Measurements from ENCODE around the gene PCK2. TPM values are rescaled to one million over a fixed set of nuclear protein-coding genes. Genes with fewer than 3 reads are reported as not detected.

The PCK2 gene
- total RNA-seq, 1 experiment from 2014 or later, result 16.8 TPM

GRCh38 chr14:24093207-24093900, 757 bp upstream of the PCK2 start:
- TF ChIP-seq CTCF (conservative IDR thresholded peaks at IDR 0.05; ENCODE audit: low read depth, low read length), result no peak
- no peak for TF ChIP-seq EZH2 (IDR thresholded peaks at IDR 0.05; ENCODE audit: borderline replicate concordance, low read depth, low read length, poor library complexity, severe bottlenecking)

GRCh38 chr14:24094841-24095270, 745 bp downstream of the PCK2 start:
- POLR2A ChIA-PET (ENCODE audit: low non-redundant PET), result interaction anchor here (1.0 to 2.2 kb wide), 2 partner anchors 20 to 148 kb away, joined by 3 to 13 read pairs; partner anchors contain the start of genes DCAF11, NRL and TINF2
- BruUV-seq (replicated peaks), result no TSS peak
- no peak for DNase-seq (ENCODE audit: low spot score)
- Histone ChIP-seq H3K27ac (ENCODE audit: low read depth, low read length, poor library complexity, severe bottlenecking) (peak overlapping the region; percentile 94), H3K36me3 (ENCODE audit: insufficient read depth, low read length, poor library complexity, severe bottlenecking) (peaks cover 12% of the 10 kb centered on the region), H3K4me3 (ENCODE audit: low read depth, low read length, poor library complexity, severe bottlenecking) (peak overlapping the region; percentile 78), H3K9me3 (ENCODE audit: low read depth, low read length, poor library complexity, severe bottlenecking) (no peaks in the 10 kb centered on the region), H3K27me3 (replicated peaks; ENCODE audit: insufficient read depth, low read depth, low read length, poor library complexity) (no peaks in the 10 kb centered on the region), H3K4me1 (ENCODE audit: insufficient read depth, low read length, poor library complexity, severe bottlenecking) (peaks cover 12% of the 10 kb centered on the region)
- CTCF ChIA-PET, result no interaction called here
- intact Hi-C loops (cut with micrococcal nuclease; ENCODE audit: unreplicated experiment), result no loop called here
- TF ChIP-seq EZH2 (IDR thresholded peaks at IDR 0.05; ENCODE audit: borderline replicate concordance, low read depth, low read length, poor library complexity, severe bottlenecking) (no peak), CTCF (conservative IDR thresholded peaks at IDR 0.05; ENCODE audit: low read depth, low read length) (no peak)

More at GRCh38 chr14:24093207-24093900, 757 bp upstream of the PCK2 start:
- no peaks in the 10 kb centered on the region for H3K27me3 ChIP-seq (replicated peaks; ENCODE audit: insufficient read depth, low read depth, low read length, poor library complexity)
- TSS peak; percentile 86 for BruUV-seq (replicated peaks)
- H3K9me3 ChIP-seq (ENCODE audit: low read depth, low read length, poor library complexity, severe bottlenecking), result no peaks in the 10 kb centered on the region
- intact Hi-C loops (cut with micrococcal nuclease; ENCODE audit: unreplicated experiment), result no loop called here
- H3K4me1 ChIP-seq (ENCODE audit: insufficient read depth, low read length, poor library complexity, severe bottlenecking), result peaks cover 12% of the 10 kb centered on the region
- peak overlapping the region; percentile 78 for H3K4me3 ChIP-seq (ENCODE audit: low read depth, low read length, poor library complexity, severe bottlenecking)
- peak overlapping the region; percentile 94 for H3K27ac ChIP-seq (ENCODE audit: low read depth, low read length, poor library complexity, severe bottlenecking)
- H3K36me3 ChIP-seq (ENCODE audit: insufficient read depth, low read length, poor library complexity, severe bottlenecking), result peaks cover 3% of the 10 kb centered on the region
- DNase-seq (ENCODE audit: low spot score), result no peak
- CTCF ChIA-PET, result interaction anchor here (0.5 to 1.4 kb wide), 6 partner anchors 35 to 719 kb away, joined by 3 to 11 read pairs (median 3); partner anchors contain the start of genes RABGGTA and RIPK3
- POLR2A ChIA-PET (ENCODE audit: low non-redundant PET), result interaction anchor here (0.6 to 2.2 kb wide), 11 partner anchors 12 to 207 kb away, joined by 3 to 13 read pairs (median 4); partner anchors contain the start of genes DCAF11, EMC9, IRF9 and NOP9

- DNase-seq (ENCODE audit: low spot score), result no peak
- intact Hi-C loops (cut with micrococcal nuclease; ENCODE audit: unreplicated experiment), result no loop called here
- H3K27ac ChIP-seq (ENCODE audit: low read depth, low read length, poor library complexity, severe bottlenecking), result peak overlapping the region; percentile 94
- H3K4me3 ChIP-seq (ENCODE audit: low read depth, low read length, poor library complexity, severe bottlenecking), result peak overlapping the region; percentile 78
- BruUV-seq (replicated peaks), result no TSS peak
- no peaks in the 10 kb centered on the region for H3K9me3 ChIP-seq (ENCODE audit: low read depth, low read length, poor library complexity, severe bottlenecking)
- H3K36me3 ChIP-seq (ENCODE audit: insufficient read depth, low read length, poor library complexity, severe bottlenecking), result peaks cover 14% of the 10 kb centered on the region
- ChIA-PET POLR2A (ENCODE audit: low non-redundant PET) (interaction anchor here (2.2 kb wide), 1 partner anchor 19 kb away, joined by 13 read pairs; the partner anchor contains the start of genes DCAF11 and NRL), CTCF (no interaction called here)
- H3K27me3 ChIP-seq (replicated peaks; ENCODE audit: insufficient read depth, low read depth, low read length, poor library complexity), result no peaks in the 10 kb centered on the region
- no peak for TF ChIP-seq CTCF (conservative IDR thresholded peaks at IDR 0.05; ENCODE audit: low read depth, low read length)
- no peak for TF ChIP-seq EZH2 (IDR thresholded peaks at IDR 0.05; ENCODE audit: borderline replicate concordance, low read depth, low read length, poor library complexity, severe bottlenecking)
- H3K4me1 ChIP-seq (ENCODE audit: insufficient read depth, low read length, poor library complexity, severe bottlenecking), result peaks cover 12% of the 10 kb centered on the region
Observed at GRCh38 chr14:24095271-24096068, 1.4 kb downstream of the PCK2 start.

Measured in A673 (cell line).